Esophagus muscularis mucosa (tissue), 4 donors: Measurements from ENCODE around the gene ENOX2. TPM values are rescaled to one million over a fixed set of nuclear protein-coding genes. Genes with fewer than 3 reads are reported as not detected.

Experiments used
- DNase-seq: peaks from one replicate; pipeline ENCODE4 v3.0.0-alpha.2; 2017; ENCODE audit errors: extremely low spot score
- H3K27ac ChIP-seq, 4 donors: fragments of 200-600 bp; sonication (generic); replicated peaks in 1 of 4; 1 replicate in 3 of 4; 2 replicates in 1 of 4; pipeline ENCODE4 v1.5.1; 2016 to 2019; ENCODE audit warnings: mild to moderate bottlenecking in 1 of 4
- H3K27me3 ChIP-seq, 4 donors: fragments of 200-600 bp; sonication (generic); one replicate each; pipeline versions ENCODE4 v1.5.1 to v1.6.0; 2016 to 2019
- H3K36me3 ChIP-seq, 4 donors: fragments of 200-600 bp; sonication (generic); one replicate each; pipeline ENCODE4 v1.5.1; 2016 to 2019
- H3K4me1 ChIP-seq, 4 donors: fragments of 200-600 bp; sonication (generic); one replicate each; pipeline ENCODE4 v1.5.1; 2016 to 2019
- H3K4me3 ChIP-seq, 4 donors: fragments of 200-600 bp; sonication (generic); 1 replicate in 2 of 4; 2 replicates in 2 of 4; pipeline ENCODE4 v1.5.1; 2016 to 2019; ENCODE audit warnings: mild to moderate bottlenecking in 4 of 4, moderate library complexity in 1 of 4
- H3K9me3 ChIP-seq, 4 donors: fragments of 200-600 bp; sonication (generic); 1 replicate in 3 of 4; 2 replicates in 1 of 4; pipeline ENCODE4 v1.5.1; 2016 to 2019
- EP300 ChIP-seq: sonication (generic); formaldehyde crosslinking; IDR thresholded peaks from one replicate; pipeline ENCODE4 v1.6.1; 2017; ENCODE audit warnings: antibody characterized with exemption
- POLR2A ChIP-seq: fragments of 450-650 bp; IDR thresholded peaks from one replicate; pipeline ENCODE4 v1.6.1; 2017; ENCODE audit warnings: antibody characterized with exemption, moderate library complexity, mild to moderate bottlenecking, low read depth
- POLR2AphosphoS5 ChIP-seq, 2 donors: sonication (generic); formaldehyde crosslinking; IDR thresholded peaks; one replicate each; pipeline ENCODE4 v1.6.1; 2017; ENCODE audit warnings: antibody characterized with exemption in 2 of 2
- WGBS: methylation state at CpG from one replicate; pipeline ENCODE4 v1.1.5; 2018; 5-methylcytosine and 5-hydroxymethylcytosine counted together
- intact Hi-C: fragments of 100-400 bp; cut with DNase I; formaldehyde crosslinking; loops from one replicate; pipeline ENCODE4 v1.15.1; 2023
- total RNA-seq, 4 donors: library from RNA; depleted of rRNA; stranded (reverse); fragments of >200 nt; gene quantifications; one replicate each; pipeline versions ENCODE4 v1.1.0 to v1.2.1, GENCODE V29; 2016
- TF ChIP-seq, protein P1 (sequence below), 3 experiments: fragments of 200-600 bp in 2 of 3; fragments of 450-650 bp in 1 of 3; sonication (generic) in 2 of 3; IDR thresholded peaks; one replicate each; pipeline ENCODE4 v1.5.1; 2017 to 2019; ENCODE audit warnings: antibody characterized with exemption in 3 of 3, mild to moderate bottlenecking in 2 of 3, moderate library complexity in 1 of 3

The ENOX2 gene
- total RNA-seq, 4 donors from 2014 or later, result 12.4 to 17.1 (median 15.5) TPM

DNA sequence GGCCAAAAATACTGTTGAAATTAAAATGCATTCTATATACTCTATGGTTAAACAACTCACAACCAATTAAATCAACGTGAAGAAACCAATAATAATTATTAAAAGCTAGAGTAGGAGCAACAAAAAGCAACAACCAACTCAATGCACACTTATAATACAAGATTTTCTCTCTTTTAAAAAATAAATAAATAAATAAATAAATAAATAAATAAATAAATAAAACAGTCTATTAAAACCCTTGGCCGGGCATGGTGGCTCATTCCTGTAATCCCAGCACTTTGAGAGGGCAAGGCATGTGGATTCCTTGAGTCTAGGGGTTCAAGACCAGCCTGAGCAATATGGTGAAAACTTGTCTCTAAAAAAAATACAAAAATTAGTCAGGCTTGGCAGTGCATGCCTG lies 62.7 kb downstream of the ENOX2 start:
- Histone ChIP-seq H3K36me3 (no peaks in the 10 kb centered on the region), H3K27ac (no peak overlapping the region), H3K4me3 (no peak overlapping the region), H3K27me3 (no peaks in the 10 kb centered on the region), H3K9me3 (no peaks in the 10 kb centered on the region), H3K4me1 (no peaks in the 10 kb centered on the region)
- WGBS, result 66% methylated on average over 2 of the region's 2 CpGs
- TF ChIP-seq, protein P1, sequence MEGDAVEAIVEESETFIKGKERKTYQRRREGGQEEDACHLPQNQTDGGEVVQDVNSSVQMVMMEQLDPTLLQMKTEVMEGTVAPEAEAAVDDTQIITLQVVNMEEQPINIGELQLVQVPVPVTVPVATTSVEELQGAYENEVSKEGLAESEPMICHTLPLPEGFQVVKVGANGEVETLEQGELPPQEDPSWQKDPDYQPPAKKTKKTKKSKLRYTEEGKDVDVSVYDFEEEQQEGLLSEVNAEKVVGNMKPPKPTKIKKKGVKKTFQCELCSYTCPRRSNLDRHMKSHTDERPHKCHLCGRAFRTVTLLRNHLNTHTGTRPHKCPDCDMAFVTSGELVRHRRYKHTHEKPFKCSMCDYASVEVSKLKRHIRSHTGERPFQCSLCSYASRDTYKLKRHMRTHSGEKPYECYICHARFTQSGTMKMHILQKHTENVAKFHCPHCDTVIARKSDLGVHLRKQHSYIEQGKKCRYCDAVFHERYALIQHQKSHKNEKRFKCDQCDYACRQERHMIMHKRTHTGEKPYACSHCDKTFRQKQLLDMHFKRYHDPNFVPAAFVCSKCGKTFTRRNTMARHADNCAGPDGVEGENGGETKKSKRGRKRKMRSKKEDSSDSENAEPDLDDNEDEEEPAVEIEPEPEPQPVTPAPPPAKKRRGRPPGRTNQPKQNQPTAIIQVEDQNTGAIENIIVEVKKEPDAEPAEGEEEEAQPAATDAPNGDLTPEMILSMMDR (IDR thresholded peaks at IDR 0.05), result no peak
- TF ChIP-seq POLR2AphosphoS5 (IDR thresholded peaks at IDR 0.05) (no peak), EP300 (no peak), POLR2A (no peak)
- no peak for DNase-seq
- intact Hi-C loops, result no loop called here

GRCh38 chrX:130836447-130836846 lies 66.6 kb downstream of the ENOX2 start:
- Histone ChIP-seq H3K27ac (no peak overlapping the region), H3K4me1 (no peaks in the 10 kb centered on the region), H3K9me3 (no peaks in the 10 kb centered on the region), H3K27me3 (no peaks in the 10 kb centered on the region), H3K4me3 (no peak overlapping the region), H3K36me3 (no peaks in the 10 kb centered on the region)
- no peak for DNase-seq
- TF ChIP-seq, protein P1 (IDR thresholded peaks at IDR 0.05), result no peak
- no peak for TF ChIP-seq POLR2AphosphoS5 (IDR thresholded peaks at IDR 0.05)
- TF ChIP-seq POLR2A, result no peak
- TF ChIP-seq EP300, result no peak
- intact Hi-C loops, result no loop called here
- 52% methylated on average over 2 of the region's 2 CpGs for WGBS

GRCh38 chrX:130834830-130835229 lies 68.2 kb downstream of the ENOX2 start:
- H3K27me3 ChIP-seq, result no peaks in the 10 kb centered on the region
- no peaks in the 10 kb centered on the region for H3K9me3 ChIP-seq
- no peaks in the 10 kb centered on the region for H3K4me1 ChIP-seq
- intact Hi-C loops, result no loop called here
- WGBS, result 71% methylated on average over 1 of the region's 1 CpG
- no peak overlapping the region for H3K27ac ChIP-seq
- H3K36me3 ChIP-seq, result no peaks in the 10 kb centered on the region
- no peak overlapping the region for H3K4me3 ChIP-seq
- DNase-seq, result no peak
- TF ChIP-seq, protein P1 (IDR thresholded peaks at IDR 0.05), result no peak
- TF ChIP-seq EP300 (no peak), POLR2AphosphoS5 (IDR thresholded peaks at IDR 0.05) (no peak), POLR2A (no peak)

DNA sequence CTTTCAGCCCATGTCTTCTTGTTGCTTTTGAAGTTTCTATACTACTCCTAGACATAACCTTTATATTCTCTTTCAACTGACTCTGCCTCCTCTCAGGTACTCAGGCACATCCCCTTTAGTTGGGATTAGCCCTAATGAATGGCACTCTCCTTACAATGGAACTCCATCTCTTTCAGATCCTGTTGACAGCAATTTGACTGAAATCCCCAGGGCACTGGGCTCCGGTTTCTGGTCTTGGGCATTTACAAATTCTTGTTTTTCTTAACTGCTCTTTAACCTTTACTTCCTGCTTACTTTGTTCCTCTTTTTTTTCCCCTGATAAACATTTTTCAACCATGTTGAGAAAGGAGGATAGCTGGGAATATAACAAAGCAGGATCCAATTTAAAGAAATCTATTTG lies 68.9 kb downstream of the ENOX2 start:
- Histone ChIP-seq H3K27ac (no peak overlapping the region), H3K36me3 (no peaks in the 10 kb centered on the region), H3K9me3 (no peaks in the 10 kb centered on the region), H3K4me1 (no peaks in the 10 kb centered on the region), H3K4me3 (no peak overlapping the region), H3K27me3 (no peaks in the 10 kb centered on the region)
- intact Hi-C loops, result no loop called here
- TF ChIP-seq POLR2AphosphoS5 (IDR thresholded peaks at IDR 0.05) (no peak), POLR2A (no peak), EP300 (no peak)
- TF ChIP-seq, protein P1 (IDR thresholded peaks at IDR 0.05), result no peak
- 45% methylated on average over 1 of the region's 1 CpG for WGBS
- DNase-seq, result no peak

DNA sequence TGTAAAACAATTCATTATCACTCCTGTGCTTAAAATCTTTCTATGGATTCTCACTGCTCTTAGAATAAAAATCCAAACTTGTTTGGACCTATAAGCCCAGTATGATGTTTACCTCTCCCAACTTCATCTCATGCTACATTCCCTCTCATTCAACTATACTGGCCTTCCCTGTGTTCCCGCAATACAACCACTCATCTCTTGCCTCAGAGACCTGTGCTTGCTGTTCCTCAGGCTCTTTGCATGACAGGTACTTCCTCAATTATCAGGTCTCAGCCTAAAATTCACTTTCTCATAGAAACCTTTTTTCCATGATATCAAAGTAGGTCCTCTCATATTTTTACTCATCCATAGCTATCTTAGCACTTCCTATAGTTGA lies 71.7 kb downstream of the ENOX2 start:
- Histone ChIP-seq H3K36me3 (no peaks in the 10 kb centered on the region), H3K27ac (no peak overlapping the region), H3K4me1 (no peaks in the 10 kb centered on the region), H3K27me3 (no peaks in the 10 kb centered on the region), H3K9me3 (no peaks in the 10 kb centered on the region), H3K4me3 (no peak overlapping the region)
- 81% methylated on average over 1 of the region's 1 CpG for WGBS
- DNase-seq, result no peak
- TF ChIP-seq POLR2A (no peak), POLR2AphosphoS5 (IDR thresholded peaks at IDR 0.05) (no peak), EP300 (no peak)
- TF ChIP-seq, protein P1 (IDR thresholded peaks at IDR 0.05), result no peak
- intact Hi-C loops, result no loop called here
